NCI-H1048 (cell line): Measurements from ENCODE around the gene GLTP.
"Not testable (repeated sequence)": the region's sequence is repeated elsewhere in the genome, so short reads cannot be mapped to it uniquely, and the experiment has no call there.

Experiments
- DNase-seq: peaks from one replicate; lab custom pipeline; 2025; lab: John Stamatoyannopoulos, UW

GLTP gene

GRCh38 chr12:109880043-109880931 lies at the start of gene GLTP:
TSS of gene GLTP (minus strand) at chr12:109880541. CDS start at chr12:109880374, 167 bp downstream.
- peak; percentile 64 for DNase-seq

DNA sequence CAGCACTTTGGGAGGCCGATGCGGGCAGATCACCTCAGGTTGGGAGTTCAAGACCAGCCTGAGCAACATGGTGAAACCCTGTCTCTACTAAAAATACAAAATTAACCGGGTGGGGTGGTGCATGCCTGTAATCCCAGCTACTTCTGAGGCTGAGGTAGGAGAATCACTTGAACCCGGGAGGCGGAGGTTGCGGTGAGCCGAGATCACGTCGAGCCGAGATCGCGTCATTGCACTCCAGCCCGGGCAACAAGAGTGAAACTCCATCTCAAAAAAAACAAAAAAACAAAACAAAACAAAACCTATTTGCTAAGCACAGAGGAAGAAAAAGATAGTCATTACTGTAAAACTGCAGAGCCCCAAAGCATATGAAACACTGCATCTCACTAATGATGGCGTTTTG lies 49.0 kb upstream of the GLTP start:
- DNase-seq = not testable (repeated sequence)

GRCh38 chr12:109928058-109928656 lies 47.8 kb upstream of the GLTP start:
- DNase-seq = no peak

- DNase-seq = no peak
Observed at GRCh38 chr12:109927622-109928021, 47.3 kb upstream of the GLTP start.

DNA sequence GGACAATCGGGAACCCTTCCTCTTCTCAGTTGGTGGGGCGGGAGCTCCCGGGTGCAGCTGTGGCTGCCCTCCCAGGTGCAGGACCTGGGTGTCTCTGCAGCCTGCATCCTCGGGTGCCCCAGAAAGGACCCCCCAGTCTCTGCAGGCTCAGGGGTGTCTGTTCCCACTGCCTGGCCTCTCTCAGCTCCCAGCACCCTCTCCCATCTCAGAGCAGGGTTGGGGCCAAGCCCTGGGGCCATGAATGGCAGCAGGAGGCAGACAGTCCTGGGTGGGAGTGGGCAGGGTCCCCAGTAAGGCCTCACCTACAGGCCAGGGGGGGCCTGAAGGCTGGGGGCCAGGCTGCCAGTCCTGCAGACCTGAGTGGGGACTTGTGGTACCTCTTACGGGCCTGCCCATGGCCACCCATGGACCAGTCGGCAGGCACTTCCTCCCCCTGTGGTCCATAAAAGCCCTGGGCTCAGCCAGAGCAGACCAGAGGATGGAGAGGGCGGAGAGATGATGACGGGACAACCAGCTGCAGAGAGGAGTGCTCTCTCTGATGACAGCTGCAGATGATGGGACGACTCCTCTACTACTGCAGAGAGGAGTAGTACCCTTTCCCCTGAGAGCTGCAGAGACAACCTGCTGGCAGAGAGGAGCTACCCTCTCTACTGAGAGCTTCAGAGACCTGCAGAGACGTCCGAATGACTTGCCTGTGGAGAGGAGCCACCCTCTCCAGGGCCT lies 46.3 kb upstream of the GLTP start:
- DNase-seq = no peak

DNA sequence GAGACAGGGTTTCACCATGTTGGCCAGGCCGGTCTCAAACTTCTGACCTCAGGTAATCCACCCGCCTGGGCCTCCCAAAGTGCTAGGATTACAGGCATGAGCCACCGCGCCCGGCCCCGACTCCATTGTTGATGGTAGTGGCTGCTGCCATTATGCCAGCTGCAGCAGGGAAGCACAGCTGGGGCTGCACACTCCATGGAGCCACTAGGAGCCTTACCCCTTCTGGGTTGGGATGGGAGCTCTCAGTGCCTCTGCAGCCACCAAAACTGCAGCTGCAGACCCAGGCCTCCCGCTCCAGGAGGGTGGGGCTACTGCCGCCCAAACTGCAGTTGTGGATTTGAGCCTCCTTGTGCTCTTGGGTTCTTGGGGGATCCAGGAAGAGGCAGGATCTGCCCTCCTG lies 45.7 kb upstream of the GLTP start:
- no peak for DNase-seq

DNA sequence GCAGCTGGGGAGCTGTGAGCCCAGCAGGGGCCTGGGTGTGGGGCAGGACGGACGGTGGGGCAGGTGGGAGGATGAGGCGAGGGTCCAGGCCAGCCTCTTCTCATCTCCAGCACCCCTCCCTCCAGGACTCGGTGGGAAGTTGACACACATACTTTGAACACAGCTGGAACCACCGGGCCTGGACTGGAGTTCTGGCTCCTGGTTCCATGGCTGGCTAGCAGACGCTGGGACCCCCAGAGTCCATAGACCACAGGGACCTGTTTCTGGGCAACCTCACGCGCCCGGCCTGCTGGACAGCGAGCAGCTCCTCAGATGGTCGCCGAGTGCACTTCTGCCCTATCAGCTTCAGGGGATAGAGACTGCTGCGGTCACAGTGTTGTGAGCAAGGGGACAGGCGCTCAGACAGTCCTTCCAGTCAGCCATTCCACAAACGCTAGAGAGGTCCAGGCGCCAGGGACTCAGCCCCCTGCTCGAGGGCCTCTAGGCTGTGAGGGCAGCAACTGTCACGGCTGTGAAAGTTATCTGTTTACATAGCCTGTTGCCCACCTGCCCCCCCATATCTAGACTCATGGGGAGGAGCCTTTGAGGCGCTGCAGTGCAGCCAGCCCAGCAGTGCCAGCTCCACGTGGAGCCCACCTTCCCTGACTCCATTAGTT lies 45.0 kb upstream of the GLTP start:
- no peak for DNase-seq

DNA sequence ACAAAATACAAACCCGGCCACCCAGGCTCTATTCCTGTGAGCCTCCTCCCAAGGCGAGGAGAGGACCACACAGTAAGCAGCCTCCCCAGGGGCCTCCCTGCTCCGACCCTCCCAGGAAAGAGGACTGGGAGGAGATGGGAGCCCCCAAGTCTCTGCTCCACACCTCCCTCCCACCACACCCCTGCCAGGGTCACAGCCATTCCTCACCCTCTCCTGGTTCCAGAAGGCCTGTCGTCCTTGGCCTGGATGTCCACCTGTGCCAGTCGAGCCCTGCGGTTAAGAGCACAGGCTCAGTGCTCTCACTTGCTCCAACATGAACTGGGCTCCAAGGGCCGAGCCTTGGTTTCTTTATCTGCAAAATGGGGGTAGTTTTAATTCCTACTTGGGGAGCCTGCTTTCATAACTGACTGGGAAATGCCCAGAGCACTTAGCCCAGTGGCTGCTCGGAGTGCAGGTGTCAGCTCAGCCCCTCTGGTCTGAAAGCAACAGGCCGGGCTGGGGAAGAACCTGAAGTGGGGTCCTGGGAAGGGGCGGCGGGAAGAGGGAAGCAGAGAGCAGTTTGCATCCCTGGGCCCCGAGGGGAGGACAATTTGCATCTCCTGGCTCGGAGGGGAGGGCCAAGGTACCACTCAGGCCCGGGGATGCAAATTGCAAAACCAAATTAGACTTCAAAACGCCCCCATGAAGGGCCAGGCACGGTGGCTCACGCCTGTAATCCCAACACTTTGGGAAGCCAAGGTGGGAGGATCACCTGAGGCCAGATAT lies 43.3 kb upstream of the GLTP start:
- no peak for DNase-seq

GRCh38 chr12:109923038-109923437 lies 42.7 kb upstream of the GLTP start:
- no peak for DNase-seq

GRCh38 chr12:109921982-109922381 lies 41.6 kb upstream of the GLTP start:
- no peak for DNase-seq

DNA sequence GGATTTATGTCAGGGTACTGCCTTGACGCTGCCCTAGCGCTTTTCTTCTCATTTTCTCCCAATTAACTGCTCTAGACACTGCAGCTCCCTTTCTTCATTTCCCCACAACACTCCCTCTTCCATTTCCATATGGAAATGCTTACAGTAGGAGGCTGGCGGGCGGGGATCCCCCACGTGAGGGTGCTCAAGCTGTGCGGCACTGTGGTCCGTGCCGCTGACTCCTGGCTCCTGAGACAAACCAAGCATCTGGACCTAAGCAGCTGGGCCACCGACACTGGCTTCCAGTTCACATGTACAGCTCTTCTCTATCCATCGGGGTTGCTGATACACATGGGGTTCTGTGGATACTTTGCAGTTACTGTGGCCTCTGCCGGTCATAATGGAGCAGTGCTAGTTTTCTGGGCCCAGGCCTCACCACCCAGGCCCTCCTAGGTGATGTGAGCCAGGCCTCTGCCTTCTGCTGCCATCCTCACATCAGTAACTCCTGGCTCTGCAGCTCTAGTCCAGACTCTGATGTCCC lies 40.0 kb upstream of the GLTP start:
- no peak for DNase-seq

- DNase-seq = no peak
Observed at GRCh38 chr12:109919456-109919855, 39.1 kb upstream of the GLTP start.

GRCh38 chr12:109916045-109916444 lies 35.7 kb upstream of the GLTP start:
- no peak for DNase-seq

- no peak for DNase-seq
Observed at GRCh38 chr12:109915171-109916040, 35.1 kb upstream of the GLTP start.

- no peak for DNase-seq
Observed at GRCh38 chr12:109914461-109914860, 34.1 kb upstream of the GLTP start.

DNA sequence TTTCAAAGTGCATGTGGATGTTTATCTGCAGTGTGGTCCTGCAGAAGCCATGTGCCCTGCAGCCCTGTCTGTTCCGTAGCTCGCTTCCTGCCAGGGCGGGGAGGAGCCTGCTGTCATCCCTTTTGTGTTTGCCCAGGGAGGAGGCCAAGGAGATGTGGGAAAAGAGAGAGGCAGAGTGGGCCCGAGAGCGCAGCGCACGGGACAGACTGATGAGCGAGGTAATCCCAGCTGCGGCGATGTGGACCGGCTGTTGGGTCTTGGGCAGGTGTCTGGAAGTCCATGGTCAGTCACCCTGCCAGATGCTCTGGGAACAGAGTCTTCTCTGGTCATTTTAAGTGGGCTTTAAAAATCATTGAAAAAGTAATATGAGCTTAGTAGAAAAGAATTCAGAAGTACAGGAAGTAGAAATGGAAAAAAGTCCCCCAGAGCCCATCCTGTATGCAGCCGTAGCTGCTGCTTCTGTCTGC lies 32.5 kb upstream of the GLTP start:
- no peak for DNase-seq

GRCh38 chr12:109910969-109911348 lies 30.6 kb upstream of the GLTP start:
- no peak for DNase-seq

DNA sequence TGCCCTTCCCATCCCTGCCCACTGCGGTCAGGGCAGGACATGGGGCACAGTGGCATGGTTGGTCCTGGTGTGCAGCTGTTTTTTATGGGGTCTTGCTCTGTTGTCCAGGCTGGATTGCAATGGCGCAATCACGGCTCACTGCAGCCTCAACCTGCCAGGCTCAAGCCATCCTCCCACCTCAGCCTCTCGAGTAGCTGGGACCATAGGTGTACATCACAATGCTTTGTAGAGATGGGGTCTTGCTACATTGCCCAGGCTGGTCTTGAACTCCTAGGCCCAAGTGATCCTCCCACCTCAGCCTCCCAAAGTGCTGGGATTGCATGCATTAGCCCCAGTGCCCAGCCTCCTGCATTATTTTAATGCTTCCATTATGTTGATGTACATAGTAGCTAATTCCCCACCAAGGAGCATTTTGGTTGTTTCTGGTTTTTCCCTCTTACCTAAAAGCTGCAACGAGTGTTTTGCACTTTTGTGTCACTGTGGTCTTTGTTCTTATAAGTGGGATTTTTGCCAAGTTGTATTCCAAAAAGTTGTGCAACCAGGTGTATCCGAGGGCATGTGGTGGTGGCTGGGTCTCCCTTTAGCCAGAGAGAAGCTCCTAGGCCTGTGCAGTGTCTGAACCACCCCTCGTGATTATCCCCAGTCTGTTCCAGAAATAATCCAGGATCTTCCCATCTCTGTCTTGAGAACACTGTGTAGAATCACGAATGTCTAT lies 30.1 kb upstream of the GLTP start:
- DNase-seq = no peak

GRCh38 chr12:109905301-109905700 lies 25.0 kb upstream of the GLTP start:
- no peak for DNase-seq
